PC-9 (cell line): ENCODE measurements around the gene AAR2. TPM values are rescaled to one million over a fixed set of nuclear protein-coding genes. Genes with fewer than 3 reads are reported as not detected.

Source experiments
- BruUV-seq: library from RNA; stranded (reverse); fragments of 400-500 nt; replicated peaks from 2 replicates; lab custom pipeline; 2021; lab: Mats Ljungman, UMichigan
- CTCF ChIA-PET: fragments of 300-600 bp; sonication (Branson Sonifier 250); formaldehyde crosslinking; loops from one replicate; lab custom pipeline; 2022; ENCODE audit warnings: antibody characterized with exemption; lab: Charles Lee
- POLR2A ChIA-PET: fragments of 300-600 bp; sonication (Branson Sonifier 250); formaldehyde crosslinking; loops from one replicate; lab custom pipeline; 2022; ENCODE audit warnings: antibody characterized with exemption; ENCODE audit not compliant: unreplicated experiment; lab: Charles Lee
- DNase-seq, 2 experiments: peaks; one replicate each; pipeline versions ENCODE4 v3.0.0 to v3.0.0-alpha.2; 2015 to 2022; ENCODE audit warnings: mixed read lengths in 1 of 2
- H2AFZ ChIP-seq: fragments of 200-600 bp; sonication (generic); 2 replicates; pipeline ENCODE4 v1.8.1; 2017; ENCODE audit warnings: antibody characterized with exemption
- H3F3A ChIP-seq: fragments of 200-600 bp; sonication (generic); 2 replicates; pipeline ENCODE4 v1.8.1; 2017; ENCODE audit warnings: antibody characterized with exemption, mild to moderate bottlenecking, low read depth; ENCODE audit not compliant: insufficient read depth
- H3K27ac ChIP-seq: fragments of 200-600 bp; sonication (generic); 2 replicates; pipeline ENCODE4 v1.6.1; 2016; ENCODE audit warnings: mixed run types
- H3K27me3 ChIP-seq: fragments of 200-600 bp; sonication (generic); 2 replicates; pipeline ENCODE4 v1.6.1; 2016; ENCODE audit warnings: low read depth, mixed run types; ENCODE audit not compliant: insufficient read depth
- H3K36me3 ChIP-seq: fragments of 200-600 bp; sonication (generic); 2 replicates; pipeline ENCODE4 v1.6.1; 2016; ENCODE audit warnings: low read depth, mixed run types
- H3K4me1 ChIP-seq: fragments of 200-600 bp; sonication (generic); replicated peaks from 2 replicates; pipeline ENCODE4 v1.6.1; 2016; ENCODE audit warnings: mixed run types; ENCODE audit not compliant: insufficient read depth
- H3K4me2 ChIP-seq: fragments of 200-600 bp; sonication (generic); 2 replicates; pipeline ENCODE4 v1.6.1; 2017; ENCODE audit warnings: mixed run types
- H3K4me3 ChIP-seq: fragments of 200-600 bp; sonication (generic); 2 replicates; pipeline ENCODE4 v1.6.1; 2016; ENCODE audit warnings: mixed run types
- H3K79me2 ChIP-seq: fragments of 200-600 bp; sonication (generic); 2 replicates; pipeline ENCODE4 v1.6.1; 2017; ENCODE audit warnings: low read depth, mixed run types
- H3K9me2 ChIP-seq: fragments of 200-600 bp; sonication (generic); 2 replicates; pipeline ENCODE4 v1.8.1; 2017; ENCODE audit warnings: mild to moderate bottlenecking; ENCODE audit not compliant: insufficient read depth
- H3K9me3 ChIP-seq: fragments of 200-600 bp; sonication (generic); 2 replicates; pipeline ENCODE4 v1.8.1; 2016; ENCODE audit warnings: low read depth; ENCODE audit not compliant: insufficient read depth
- H4K20me1 ChIP-seq: fragments of 200-600 bp; sonication (generic); 2 replicates; pipeline ENCODE4 v1.8.1; 2017; ENCODE audit not compliant: insufficient read depth
- EZH2 ChIP-seq: fragments of 200-600 bp; sonication (generic); IDR thresholded peaks from 2 replicates; pipeline ENCODE4 v1.8.0; 2017; ENCODE audit warnings: antibody characterized with exemption, low read depth
- intact Hi-C: fragments of 100-400 bp; cut with micrococcal nuclease; formaldehyde crosslinking; loops from one replicate; pipeline ENCODE4 v1.10.0; 2022; ENCODE audit not compliant: unreplicated experiment
- total RNA-seq: library from RNA; stranded (reverse); gene quantifications from 2 replicates; pipeline ENCODE4 v1.2.3, GENCODE V29; 2021
- TF ChIP-seq, protein P1 (sequence below): fragments of 200-600 bp; sonication (generic); conservative IDR thresholded peaks from 2 replicates; pipeline ENCODE4 v1.6.1; 2017; ENCODE audit warnings: mixed run types, antibody characterized with exemption, mild to moderate bottlenecking, moderate library complexity

The AAR2 gene
- total RNA-seq, 1 experiment from 2014 or later, result 25.7 TPM

DNA sequence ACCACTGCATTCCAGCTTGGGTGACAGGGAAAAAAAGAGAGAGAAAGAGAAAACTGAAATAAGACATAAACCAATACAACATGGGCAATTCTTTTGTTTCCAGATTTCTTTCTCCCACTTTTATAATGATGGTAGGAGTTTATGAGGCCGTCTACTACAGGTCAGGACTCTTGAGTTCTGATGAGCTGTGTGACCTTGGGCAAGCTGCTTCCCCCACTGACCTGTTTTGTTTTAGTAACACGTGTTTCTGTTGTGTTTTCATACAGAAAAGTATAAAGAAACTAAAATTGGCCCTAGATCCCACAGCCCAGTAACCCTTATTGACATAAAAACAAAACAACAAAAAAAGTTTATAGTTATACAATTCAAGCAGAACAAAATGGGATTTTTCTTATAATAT, 22.9 kb upstream of the AAR2 start:
- Histone ChIP-seq H2AFZ (no peak overlapping the region), H3F3A (no peaks in the 10 kb centered on the region; the same call in 1 of the 2 replicates), H3K9me2 (no peaks in the 10 kb centered on the region), H3K4me2 (no peak overlapping the region), H3K9me3 (no peaks in the 10 kb centered on the region), H3K4me3 (no peak overlapping the region), H3K79me2 (no peaks in the 10 kb centered on the region), H3K36me3 (no peaks in the 10 kb centered on the region), H3K27me3 (no peaks in the 10 kb centered on the region), H3K27ac (no peak overlapping the region), H4K20me1 (no peaks in the 10 kb centered on the region), H3K4me1 (no peaks in the 10 kb centered on the region)
- no peak for DNase-seq
- ChIA-PET POLR2A (no interaction called here), CTCF (interaction anchor here (1.0 to 1.3 kb wide), 2 partner anchors 11 kb away, joined by 4 to 10 read pairs; no protein-coding TSS in a partner anchor)
- intact Hi-C loops, result loop anchor here (10.0 kb wide), 1 partner anchor 701 kb away; no protein-coding TSS in a partner anchor
- TF ChIP-seq, protein P1, sequence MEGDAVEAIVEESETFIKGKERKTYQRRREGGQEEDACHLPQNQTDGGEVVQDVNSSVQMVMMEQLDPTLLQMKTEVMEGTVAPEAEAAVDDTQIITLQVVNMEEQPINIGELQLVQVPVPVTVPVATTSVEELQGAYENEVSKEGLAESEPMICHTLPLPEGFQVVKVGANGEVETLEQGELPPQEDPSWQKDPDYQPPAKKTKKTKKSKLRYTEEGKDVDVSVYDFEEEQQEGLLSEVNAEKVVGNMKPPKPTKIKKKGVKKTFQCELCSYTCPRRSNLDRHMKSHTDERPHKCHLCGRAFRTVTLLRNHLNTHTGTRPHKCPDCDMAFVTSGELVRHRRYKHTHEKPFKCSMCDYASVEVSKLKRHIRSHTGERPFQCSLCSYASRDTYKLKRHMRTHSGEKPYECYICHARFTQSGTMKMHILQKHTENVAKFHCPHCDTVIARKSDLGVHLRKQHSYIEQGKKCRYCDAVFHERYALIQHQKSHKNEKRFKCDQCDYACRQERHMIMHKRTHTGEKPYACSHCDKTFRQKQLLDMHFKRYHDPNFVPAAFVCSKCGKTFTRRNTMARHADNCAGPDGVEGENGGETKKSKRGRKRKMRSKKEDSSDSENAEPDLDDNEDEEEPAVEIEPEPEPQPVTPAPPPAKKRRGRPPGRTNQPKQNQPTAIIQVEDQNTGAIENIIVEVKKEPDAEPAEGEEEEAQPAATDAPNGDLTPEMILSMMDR, result no peak
- no peak for TF ChIP-seq EZH2
- BruUV-seq, result no TSS peak

DNA sequence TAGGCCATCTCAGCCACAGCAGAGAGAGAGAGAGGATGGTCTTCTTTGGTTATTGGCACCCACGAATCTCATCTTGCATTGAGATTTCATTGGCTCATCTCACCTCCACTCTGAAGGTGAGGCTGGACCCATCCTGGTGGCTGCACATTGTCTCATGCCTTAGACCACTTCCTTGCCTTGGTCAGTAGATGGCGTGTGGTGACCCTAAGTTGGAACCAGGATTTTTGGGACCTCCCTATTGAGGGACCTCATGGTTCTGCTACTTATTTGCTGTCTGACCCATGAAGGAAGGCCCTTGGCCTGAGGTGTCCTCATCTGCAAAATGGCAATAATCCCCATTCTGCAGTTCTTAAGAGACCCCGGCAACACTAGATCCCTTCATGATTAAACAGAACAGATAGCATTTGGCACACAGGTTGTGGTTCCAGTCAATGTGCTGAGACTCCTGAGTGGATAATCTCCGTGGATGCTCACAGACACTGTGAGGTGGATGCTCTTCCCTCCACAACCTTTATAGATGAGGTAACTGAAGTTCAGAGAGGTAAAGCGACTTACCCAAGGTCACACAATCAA, 21.5 kb upstream of the AAR2 start:
- no peaks in the 10 kb centered on the region for H3K27me3 ChIP-seq
- intact Hi-C loops, result loop anchor here (2.0 to 10.0 kb wide), 2 partner anchors 224 to 700 kb away; no protein-coding TSS in a partner anchor
- DNase-seq, result no peak
- no TSS peak for BruUV-seq
- ChIA-PET POLR2A (no interaction called here), CTCF (interaction anchor here (1.0 kb wide), 1 partner anchor 594 kb away, joined by 3 read pairs; no protein-coding TSS in a partner anchor)
- no peak overlapping the region for H3K4me3 ChIP-seq
- H4K20me1 ChIP-seq, result no peaks in the 10 kb centered on the region
- H3K9me3 ChIP-seq, result no peaks in the 10 kb centered on the region
- no peaks in the 10 kb centered on the region for H3K4me1 ChIP-seq
- TF ChIP-seq EZH2, result no peak
- TF ChIP-seq, protein P1, result peak; percentile 72
- H3F3A ChIP-seq, result no peaks in the 10 kb centered on the region; the same call in 1 of the 2 replicates
- no peaks in the 10 kb centered on the region for H3K79me2 ChIP-seq
- H2AFZ ChIP-seq, result no peak overlapping the region
- no peak overlapping the region for H3K4me2 ChIP-seq
- no peak overlapping the region for H3K27ac ChIP-seq
- no peaks in the 10 kb centered on the region for H3K9me2 ChIP-seq
- no peaks in the 10 kb centered on the region for H3K36me3 ChIP-seq

DNA sequence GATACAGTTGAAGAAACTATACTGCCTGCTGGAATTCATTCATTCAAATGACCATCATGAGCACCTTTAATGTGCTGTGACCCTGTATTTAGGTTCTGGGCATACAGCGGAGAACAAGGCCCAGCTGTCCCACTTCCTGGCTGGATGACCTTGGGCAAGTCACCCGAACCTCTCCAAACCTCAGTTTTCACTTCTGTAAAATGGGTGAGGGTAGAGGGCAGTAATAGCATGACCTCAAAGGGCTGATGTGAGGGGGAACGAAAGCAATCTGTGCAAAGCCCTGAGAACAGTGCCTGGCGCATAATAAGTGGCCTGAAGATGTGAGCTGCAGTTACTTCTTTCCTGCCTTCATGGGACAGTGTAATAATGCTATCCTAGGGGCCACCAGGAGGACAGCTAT, 20.5 kb upstream of the AAR2 start:
- ChIA-PET CTCF (interaction anchor here (0.6 kb wide), 1 partner anchor 704 kb away, joined by 3 read pairs; no protein-coding TSS in a partner anchor), POLR2A (no interaction called here)
- Histone ChIP-seq H4K20me1 (no peaks in the 10 kb centered on the region), H3K79me2 (no peaks in the 10 kb centered on the region), H3K4me3 (no peak overlapping the region), H2AFZ (no peak overlapping the region), H3K4me2 (no peak overlapping the region), H3K27me3 (no peaks in the 10 kb centered on the region), H3K36me3 (no peaks in the 10 kb centered on the region), H3K9me3 (no peaks in the 10 kb centered on the region), H3F3A (no peaks in the 10 kb centered on the region; the same call in 1 of the 2 replicates), H3K27ac (no peak overlapping the region), H3K4me1 (no peaks in the 10 kb centered on the region), H3K9me2 (no peaks in the 10 kb centered on the region)
- DNase-seq, result no peak
- no TSS peak for BruUV-seq
- intact Hi-C loops, result loop anchor here (2.0 to 10.0 kb wide), 2 partner anchors 223 to 699 kb away; no protein-coding TSS in a partner anchor
- TF ChIP-seq, protein P1, result no peak
- TF ChIP-seq EZH2, result no peak
